ENCODE results near the gene EDA.
A peak's percentile ranks its signal among the peaks of the same experiment; 100 is the strongest.

EDA gene

GRCh38 chrX:70066646-70067045 is 450.7 kb downstream of the EDA start:
- TF ChIP-seq, protein P1, sequence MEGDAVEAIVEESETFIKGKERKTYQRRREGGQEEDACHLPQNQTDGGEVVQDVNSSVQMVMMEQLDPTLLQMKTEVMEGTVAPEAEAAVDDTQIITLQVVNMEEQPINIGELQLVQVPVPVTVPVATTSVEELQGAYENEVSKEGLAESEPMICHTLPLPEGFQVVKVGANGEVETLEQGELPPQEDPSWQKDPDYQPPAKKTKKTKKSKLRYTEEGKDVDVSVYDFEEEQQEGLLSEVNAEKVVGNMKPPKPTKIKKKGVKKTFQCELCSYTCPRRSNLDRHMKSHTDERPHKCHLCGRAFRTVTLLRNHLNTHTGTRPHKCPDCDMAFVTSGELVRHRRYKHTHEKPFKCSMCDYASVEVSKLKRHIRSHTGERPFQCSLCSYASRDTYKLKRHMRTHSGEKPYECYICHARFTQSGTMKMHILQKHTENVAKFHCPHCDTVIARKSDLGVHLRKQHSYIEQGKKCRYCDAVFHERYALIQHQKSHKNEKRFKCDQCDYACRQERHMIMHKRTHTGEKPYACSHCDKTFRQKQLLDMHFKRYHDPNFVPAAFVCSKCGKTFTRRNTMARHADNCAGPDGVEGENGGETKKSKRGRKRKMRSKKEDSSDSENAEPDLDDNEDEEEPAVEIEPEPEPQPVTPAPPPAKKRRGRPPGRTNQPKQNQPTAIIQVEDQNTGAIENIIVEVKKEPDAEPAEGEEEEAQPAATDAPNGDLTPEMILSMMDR (IDR thresholded peaks at IDR 0.05; ENCODE audit: insufficient read depth, low read depth, low read length, missing control alignments), result no peak
- no peak overlapping the region for H3K4me3 ChIP-seq (ENCODE audit: low read length)
- DNase-seq (ENCODE audit: low read depth), result no peak

GRCh38 chrX:70079297-70079696 is 463.4 kb downstream of the EDA start:
- H3K4me3 ChIP-seq (ENCODE audit: low read length), result no peak overlapping the region
- TF ChIP-seq, protein P1 (IDR thresholded peaks at IDR 0.05; ENCODE audit: insufficient read depth, low read depth, low read length, missing control alignments), result no peak
- DNase-seq (ENCODE audit: low read depth), result no peak

DNA sequence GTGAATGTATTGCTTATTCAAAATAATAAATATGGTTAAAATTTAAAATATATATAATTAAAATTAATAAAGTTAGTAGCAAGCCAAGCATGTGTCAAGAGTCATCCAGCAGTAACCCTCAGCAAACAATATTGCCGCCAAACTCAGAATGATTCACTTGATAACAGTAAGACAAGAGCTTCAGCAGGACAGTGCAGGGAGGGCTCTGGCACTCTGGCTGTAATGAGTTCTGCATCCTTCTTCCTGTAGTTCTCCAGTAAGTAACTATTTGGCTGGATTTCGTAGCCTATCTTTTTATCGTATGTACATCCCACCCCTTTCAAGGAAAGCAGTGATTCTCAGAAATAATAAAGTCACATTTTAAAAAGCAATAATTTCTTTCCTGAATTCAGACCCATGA is 464.0 kb downstream of the EDA start:
- no peak for DNase-seq (ENCODE audit: low read depth)
- TF ChIP-seq, protein P1 (IDR thresholded peaks at IDR 0.05; ENCODE audit: insufficient read depth, low read depth, low read length, missing control alignments), result no peak
- H3K4me3 ChIP-seq (ENCODE audit: low read length), result no peak overlapping the region

- no peak overlapping the region for H3K4me3 ChIP-seq (ENCODE audit: low read length)
- TF ChIP-seq, protein P1 (IDR thresholded peaks at IDR 0.05; ENCODE audit: insufficient read depth, low read depth, low read length, missing control alignments), result no peak
- DNase-seq (ENCODE audit: low read depth), result no peak
These were observed 466.8 kb downstream of the EDA start for GRCh38 chrX:70082723-70083122.

DNA sequence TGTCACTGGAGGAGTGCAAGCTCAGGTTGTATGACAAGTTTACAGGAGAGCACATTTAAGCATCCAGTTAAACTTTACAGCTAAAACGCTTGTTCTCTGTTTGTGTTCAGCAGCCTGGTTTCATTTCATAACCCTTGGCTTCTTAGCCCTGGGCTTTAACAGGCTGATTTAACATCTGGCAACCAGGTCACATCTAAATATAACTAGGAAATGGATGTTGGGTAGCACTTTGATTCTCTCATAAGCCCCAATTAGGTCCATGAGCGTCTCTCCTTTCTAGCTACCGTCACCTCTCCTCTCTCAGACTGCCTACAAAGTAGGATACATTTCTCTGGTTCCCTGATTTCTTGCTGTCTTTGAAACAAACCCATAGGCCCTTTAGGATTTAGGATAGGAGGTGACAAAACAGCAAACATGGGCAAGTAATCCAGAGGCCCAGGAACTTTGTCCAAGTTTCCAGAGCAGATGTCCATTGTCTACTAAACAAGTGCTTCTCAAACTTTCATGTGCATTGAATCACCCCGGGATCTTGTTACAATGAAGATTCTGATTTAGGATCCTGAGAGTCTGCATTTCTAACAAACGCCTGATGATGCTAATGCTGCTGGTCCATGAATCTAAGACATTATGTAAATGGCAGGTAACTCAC is 468.8 kb downstream of the EDA start:
- TF ChIP-seq, protein P1 (IDR thresholded peaks at IDR 0.05; ENCODE audit: insufficient read depth, low read depth, low read length, missing control alignments), result no peak
- DNase-seq (ENCODE audit: low read depth), result no peak
- H3K4me3 ChIP-seq (ENCODE audit: low read length), result no peak overlapping the region

- TF ChIP-seq, protein P1 (IDR thresholded peaks at IDR 0.05; ENCODE audit: insufficient read depth, low read depth, low read length, missing control alignments), result no peak
- peak; percentile 40 for DNase-seq (ENCODE audit: low read depth)
- H3K4me3 ChIP-seq (ENCODE audit: low read length), result no peak overlapping the region
These were observed 472.1 kb downstream of the EDA start for GRCh38 chrX:70087857-70088630.
